NK-92 treated with Interleukin-12 subunit alpha and Interleukin-12 subunit beta, amount 100 ng/mL, for 24 hours (cell line): ENCODE data around the gene FAM83G.
"Not testable (repeated sequence)": the region's sequence is repeated elsewhere in the genome, so short reads cannot be mapped to it uniquely, and the experiment has no call there.

ENCODE experiments used
- DNase-seq: peaks from one replicate; lab custom pipeline; 2025; lab: John Stamatoyannopoulos, UW

Gene FAM83G

GRCh38 chr17:18951941-18952842 is 52.4 kb downstream of the FAM83G start, which contains the start of gene SLC5A10:
SLC5A10 (plus strand) TSS chr17:18952165; CDS start chr17:18952206, 41 bp downstream.
- DNase-seq: no peak

- DNase-seq: no peak
These were observed 53.3 kb downstream of the FAM83G start for GRCh38 chr17:18950944-18951905.

DNA sequence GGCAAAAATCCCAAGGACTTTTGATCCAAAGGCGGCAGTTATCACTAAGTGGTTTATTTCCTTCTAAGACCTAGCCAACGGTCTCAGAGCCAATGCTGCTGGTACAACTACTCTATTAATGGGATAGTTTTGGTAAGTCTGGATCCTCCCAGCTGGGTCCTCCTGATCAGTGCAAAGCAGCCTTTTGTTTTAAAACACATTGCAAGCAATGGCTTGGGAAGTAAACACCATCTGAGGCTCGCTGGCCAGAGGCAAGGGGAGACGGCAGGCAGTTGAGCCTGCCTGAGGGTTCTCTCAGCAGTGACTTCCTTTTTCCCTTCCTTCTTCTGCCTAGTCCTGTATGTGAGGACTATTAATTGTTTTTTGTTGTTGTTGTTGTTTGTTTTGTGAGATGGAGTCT is 54.2 kb downstream of the FAM83G start:
- no peak for DNase-seq

GRCh38 chr17:18949566-18949965 is 55.0 kb downstream of the FAM83G start:
- DNase-seq: no peak

DNA sequence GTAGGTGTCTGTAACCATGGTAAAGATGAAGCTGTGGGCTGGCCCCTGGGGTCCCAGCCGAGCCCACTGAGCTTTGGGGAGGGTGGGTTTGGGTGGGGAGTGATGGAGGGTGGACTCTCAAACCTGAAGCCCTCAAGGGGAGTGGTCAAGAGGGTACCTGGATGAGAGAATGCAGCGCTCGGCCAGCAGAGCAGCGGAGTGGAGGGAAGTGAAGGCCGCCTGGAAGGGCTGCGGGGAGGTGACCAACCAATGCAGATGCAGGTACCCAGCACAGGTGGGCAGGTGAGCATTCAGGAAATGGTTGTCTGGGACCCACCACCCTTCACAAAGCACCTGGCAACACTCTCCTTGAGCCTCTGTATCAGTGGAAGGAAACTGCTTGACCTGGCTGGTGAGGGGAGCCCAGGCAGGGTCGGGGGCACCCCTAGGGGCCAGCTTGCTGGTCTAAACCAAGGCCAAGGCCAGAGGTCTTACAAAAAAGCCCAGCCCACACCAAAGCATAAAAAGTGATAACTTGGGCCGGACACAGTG is 56.0 kb downstream of the FAM83G start:
- DNase-seq: no peak

GRCh38 chr17:18947866-18948265 is 56.7 kb downstream of the FAM83G start:
- DNase-seq: no peak

DNA sequence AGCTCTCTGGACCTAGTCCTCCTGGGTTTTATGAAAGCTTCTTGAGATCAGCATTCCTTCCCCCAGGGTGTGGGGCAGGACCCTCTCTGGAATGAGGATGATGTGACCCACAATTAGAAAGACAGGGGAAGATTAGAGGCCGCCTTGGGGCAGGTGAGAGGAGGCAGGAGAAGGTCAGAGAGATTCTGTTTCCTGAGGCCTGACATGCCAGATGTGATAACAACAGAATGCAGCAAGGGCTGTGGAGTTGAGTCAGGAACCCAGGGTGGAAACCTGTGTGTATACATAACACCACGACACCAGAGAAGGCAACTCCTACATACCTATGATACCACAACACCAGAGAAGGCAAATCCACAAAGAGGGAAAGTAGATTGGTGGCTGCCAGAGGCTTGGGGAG is 58.0 kb downstream of the FAM83G start:
- no peak for DNase-seq

DNA sequence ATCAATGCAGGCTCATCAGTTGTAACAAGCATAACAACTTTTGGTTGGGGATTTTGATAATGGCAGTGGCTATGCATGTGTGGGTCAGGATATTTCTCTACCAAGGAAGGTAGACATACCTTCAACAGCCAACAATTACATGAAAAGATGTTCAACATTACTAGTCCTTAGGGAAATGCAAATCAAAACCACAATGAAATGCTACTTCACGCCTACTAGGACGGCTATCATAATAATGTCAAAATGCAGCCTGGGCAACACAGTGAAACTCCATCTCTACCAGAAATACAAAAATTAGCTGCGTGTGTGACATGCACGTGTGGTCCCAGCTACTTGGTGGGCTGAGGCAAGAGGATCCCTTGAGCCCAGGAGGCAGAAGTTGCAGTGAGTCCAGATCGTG is 59.9 kb downstream of the FAM83G start:
- DNase-seq: no peak

DNA sequence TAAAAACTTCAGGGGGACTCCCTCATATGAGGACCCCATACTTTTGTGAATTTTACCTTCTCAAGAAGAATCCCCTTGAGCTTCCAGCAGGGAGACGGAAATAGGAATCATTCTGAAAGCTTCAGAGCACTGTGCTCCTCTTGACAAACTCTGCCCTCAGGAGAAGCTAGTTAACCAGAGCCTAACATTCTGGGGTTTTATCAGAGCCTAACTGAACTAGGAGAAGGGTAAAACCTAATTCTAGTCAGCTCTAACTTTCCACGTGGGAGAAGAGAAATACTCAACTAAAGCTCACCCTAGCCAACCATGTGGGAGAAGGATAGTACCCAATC is 65.9 kb downstream of the FAM83G start:
- no peak for DNase-seq

DNA sequence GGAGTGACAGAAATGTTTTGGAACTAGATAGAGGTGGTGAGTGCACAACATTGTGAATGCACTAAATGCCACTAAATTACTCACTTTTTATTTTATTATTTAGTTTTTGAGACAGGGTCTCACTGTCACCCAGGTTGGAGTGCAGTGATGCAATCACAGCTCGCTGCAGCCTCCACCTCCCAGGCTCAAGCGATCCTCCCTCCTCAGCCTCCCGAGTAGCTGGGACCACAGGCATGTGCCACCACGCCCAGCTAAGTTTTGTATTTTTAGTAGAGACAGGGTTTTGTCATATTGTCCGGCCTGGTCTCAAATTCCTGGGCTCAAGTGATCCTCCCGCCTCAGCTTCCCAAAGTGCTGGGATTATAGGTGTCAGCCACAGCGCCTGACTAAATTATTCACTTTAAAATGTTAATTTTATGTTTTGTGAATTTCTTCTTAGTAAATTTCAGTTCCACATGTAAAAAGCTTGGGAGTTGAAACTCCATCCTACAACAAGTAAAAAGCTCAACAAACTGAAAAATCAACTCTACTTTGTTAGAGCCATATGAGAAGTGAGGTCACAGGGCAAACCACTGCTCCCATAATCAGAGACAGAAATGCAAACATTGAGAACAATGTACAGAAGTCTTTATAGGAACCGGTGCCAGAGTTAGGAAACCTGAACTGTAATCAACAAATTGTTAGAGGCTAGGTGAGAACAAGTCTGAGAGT is 66.4 kb downstream of the FAM83G start:
- DNase-seq: no peak

DNA sequence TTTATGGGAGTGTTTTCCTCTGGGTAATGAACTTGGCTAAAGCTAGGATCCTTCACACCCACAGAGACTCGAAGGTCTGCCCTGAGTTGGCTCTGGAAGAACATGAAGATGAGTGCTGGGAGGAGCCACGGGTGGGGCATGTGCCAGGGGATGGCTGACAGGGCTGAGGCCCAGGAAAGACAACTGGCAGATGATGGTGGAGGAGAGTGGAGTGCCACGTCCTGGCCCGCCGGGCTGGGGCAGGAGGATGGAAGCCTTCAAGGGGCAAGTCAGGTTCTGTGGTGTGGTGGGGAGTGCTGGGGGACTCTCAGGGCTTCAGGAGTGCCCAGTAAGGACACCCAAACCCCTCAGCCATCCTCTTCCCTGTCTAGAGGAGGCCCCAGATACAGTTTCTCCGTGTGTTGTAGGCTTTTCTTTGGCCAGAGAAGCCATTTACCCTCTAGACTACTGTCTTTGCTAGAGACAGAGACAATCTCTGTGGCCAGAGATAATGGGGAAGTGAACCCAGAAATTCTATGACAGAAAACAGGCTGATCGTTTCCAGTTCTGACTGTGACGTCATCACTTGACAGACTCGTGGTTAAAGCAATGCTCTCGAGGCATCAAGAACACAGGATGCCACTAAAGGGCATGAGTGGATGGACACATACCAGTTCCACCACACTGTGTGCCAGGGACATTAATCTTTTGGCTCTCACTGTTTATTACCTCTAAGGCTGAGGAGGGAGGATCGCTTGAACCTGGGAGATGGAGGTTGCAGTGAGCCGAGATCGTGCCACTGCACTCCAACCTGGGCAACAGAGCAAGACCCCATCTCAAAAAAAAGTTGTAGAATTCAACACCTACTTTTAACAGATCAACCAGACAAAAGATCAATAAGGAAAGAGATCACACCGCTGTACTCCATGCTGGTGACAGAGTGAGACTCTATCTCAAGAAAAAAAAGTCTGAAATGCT is 71.2 kb downstream of the FAM83G start:
- no peak for DNase-seq

DNA sequence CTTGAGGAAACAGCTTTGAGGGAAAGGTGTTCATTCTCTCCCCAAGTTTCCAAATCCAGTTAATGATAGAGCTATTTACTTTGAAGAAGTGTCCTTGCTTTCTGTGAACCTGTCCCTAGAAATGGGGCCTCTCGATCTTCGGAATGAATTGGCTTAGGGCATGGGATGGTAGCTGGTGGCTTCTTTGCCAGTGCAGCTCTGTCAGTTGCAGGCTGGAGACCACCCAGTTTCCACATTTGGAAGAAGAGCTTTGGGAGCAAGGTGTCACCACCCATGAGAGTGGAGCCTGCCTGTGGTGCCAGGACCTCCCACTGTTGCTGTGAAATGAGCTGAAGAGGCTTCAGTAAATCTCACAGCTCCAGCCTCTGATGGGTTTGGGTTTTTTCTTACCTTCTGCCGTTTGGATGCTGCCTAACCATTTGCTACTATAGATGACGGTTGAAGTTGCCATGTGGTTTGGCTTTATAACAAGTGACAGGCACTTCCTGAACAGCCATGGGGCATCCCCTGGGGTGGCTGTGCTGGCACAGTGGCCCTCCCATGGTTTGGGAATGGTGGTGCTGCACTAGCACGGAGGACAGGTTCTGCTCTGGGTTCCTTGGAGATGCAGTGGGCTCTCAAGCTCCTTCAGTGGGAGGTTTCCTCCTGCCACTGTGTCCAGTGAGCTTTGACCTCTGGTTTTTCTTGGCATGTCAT is 72.1 kb downstream of the FAM83G start:
- DNase-seq: no peak

DNA sequence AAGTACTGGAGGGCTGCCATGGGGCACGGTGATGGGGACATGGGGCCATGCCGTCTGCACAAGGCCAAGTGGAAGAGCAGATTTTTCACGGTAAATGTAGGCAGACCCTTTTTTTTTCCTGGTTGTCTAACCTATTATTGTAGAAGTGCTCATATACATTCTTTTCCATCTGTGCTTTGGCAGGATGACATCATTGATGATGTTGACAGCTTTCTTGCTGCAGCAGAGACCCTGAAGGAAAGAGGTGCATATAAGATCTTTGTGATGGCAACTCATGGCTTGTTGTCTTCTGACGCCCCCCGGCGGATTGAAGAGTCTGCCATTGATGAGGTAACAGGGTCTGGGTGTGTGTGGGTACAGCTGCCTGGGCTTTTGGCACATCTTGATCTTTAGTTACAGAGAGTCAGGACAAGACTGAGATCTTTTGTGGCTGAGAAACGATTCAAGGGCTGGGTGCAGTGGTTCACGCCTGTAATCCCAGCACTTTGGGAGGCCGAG is 75.9 kb downstream of the FAM83G start:
- DNase-seq: no peak

DNA sequence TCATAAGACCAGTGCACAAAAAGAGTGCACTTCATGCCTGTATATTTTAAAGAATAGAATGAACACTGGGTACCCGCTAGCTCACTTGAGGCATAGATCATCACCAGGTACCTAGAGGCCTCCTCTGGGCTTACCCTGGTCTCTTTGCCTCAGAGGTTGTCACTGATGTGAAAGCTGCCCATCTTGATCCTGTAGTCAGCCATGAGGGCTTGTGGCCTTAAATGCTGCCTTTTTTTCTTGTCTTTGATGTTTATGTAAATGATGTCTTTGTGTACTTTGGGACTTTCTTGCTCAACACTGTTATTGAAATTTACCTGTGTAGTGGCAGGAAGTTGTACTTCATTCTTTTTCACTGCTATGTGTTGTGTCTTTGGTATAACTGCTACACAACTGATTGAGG is 79.4 kb downstream of the FAM83G start:
- DNase-seq: no peak

DNA sequence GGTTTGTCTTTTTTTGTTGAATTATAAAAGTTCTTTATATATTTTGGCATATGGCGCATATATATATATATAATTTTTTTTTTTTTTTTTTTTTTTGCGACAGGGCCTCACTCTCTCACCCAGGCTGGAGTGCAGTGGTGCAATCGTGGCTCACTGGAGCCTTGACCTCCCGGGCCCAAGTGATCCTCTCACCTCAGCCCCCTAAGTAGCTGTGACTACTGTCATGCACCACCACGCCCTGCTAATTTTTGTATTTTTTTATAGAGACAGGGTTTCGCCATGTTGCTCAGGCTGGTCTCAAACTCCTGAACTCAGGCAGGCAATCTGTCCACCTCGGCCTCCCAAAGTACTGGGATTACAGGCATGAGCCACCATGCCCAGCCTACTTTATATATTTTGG is 82.0 kb downstream of the FAM83G start:
- DNase-seq: not testable (repeated sequence)

GRCh38 chr17:18921912-18922451 is 82.6 kb downstream of the FAM83G start:
- DNase-seq: no peak

GRCh38 chr17:18921485-18921884 is 83.1 kb downstream of the FAM83G start:
- no peak for DNase-seq

- DNase-seq: no peak
These were observed 83.6 kb downstream of the FAM83G start for GRCh38 chr17:18920911-18921441.

GRCh38 chr17:18919963-18920362 is 84.6 kb downstream of the FAM83G start:
- DNase-seq: no peak
